ENCODE measurements around the gene CCDC194.

The CCDC194 gene

DNA sequence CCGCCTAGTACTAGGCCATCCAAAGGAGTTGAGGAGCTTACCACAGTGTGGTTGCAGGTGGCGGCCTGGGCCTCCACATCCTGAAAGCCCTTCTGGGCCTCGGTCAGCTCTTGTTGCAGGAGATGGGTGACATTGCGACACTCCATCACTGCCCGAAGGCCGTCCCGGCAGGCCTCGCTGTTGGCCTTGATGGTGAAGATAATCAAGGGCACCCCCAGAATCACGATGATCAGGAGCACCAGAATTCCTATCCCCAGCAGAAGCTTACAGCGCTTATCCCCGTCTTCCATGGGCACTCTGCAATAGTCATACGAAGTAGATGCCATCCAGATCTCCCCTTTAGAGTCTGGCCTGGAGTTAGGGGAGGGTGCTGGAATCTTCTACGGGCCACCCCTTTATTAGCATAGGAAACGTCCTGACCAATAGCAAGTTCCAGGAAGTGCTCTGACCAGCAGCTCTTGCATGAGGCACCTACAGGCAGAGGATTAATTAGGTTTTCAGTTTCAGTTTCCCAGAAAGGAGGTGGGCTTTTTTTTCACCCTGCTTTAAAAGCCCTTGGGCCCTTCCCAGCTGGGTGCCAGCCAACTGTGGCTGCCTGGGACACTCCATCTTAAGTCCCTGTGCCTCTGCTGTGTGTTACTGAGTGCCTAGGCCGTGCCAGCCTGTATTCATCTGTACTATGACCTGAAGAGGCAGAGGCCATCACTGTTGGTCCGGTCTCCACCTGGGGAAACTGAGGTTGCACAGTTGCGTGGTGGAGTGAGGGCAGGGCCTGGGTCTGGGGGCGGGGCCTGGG is 11.5 kb upstream of the CCDC194 start, which contains the start of gene BST2:
BST2 (minus strand) TSS at position 381 of the 796 bp plus-strand sequence; CDS start at position 326, 55 bp downstream.
- DNase-seq, result peak; percentile 35

DNA sequence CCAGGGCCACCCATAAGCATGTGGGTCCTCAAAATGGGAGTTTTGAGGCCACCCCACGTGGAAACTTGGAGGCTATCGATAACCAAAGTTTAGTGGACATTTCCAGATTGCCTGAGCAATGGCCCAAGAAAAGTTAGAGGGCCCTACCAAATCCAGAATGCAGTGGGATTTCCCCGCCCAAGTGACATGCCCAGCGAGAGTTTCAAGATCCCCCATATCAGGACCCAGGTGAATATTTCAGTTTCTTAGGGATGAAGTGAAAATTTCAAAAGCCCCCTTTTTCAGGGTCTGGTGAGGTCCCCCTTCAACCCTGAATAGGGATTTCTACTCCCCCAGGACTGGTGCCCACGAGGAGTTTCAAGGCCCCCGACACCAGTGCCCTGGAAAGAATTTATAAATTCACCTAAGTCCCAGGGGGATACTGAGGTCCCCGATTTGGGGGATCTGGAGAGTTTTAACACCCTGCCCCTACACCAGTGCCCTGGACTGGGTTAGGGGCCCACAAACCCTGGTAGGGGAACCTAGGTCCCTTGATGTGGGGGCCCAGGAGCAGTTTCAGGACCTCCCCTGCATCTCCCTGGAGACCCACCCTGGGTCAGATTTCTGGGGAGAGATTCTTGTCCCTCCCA is 10.7 kb upstream of the CCDC194 start:
- no peak for DNase-seq

GRCh38 chr19:17404015-17404414 is 10.0 kb upstream of the CCDC194 start:
- DNase-seq, result no peak

DNA sequence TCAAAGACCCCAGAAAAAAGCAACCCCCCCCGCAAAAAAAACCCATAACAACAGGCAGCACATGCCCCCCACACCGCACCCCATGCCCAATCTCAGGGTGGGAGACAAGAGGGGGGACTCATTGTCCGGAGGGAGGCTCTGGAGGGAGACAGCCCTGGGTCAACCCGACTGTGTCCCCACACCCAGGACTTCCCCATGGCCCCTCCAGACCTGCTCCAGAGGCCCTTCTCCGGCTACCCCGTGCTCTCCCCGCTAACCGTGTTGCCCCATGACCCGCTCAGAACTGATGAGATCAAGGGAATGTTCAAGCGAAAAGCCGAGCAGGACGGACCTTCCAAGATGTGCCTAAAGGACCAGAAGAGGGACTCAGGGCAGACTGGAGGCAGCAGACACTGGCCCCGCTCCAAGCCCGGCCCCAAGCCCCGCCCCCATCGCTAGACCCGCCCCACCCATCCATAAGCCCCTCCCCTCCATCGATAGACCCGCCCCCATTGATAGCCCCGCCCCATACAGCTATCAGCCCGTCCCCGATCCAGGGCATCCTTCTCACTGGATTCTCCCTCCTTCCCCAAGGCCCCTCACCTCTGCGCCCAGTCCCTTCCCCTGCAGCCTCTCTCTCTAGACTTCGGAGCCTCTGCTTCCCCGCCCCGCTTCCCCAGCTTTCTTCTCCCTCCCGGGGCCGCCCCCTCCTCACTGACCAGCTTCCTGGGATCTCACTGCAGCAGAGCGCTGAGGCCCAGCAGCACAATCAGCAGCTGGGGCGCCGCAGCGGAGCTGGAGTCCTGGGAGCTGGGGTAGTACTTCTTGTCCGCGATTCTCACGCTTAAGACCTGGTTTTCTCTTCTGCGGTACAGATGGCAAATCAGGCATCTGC is 9.2 kb upstream of the CCDC194 start:
- no peak for DNase-seq

- no peak for DNase-seq
Measured at GRCh38 chr19:17401628-17402027, 7.6 kb upstream of the CCDC194 start.

- DNase-seq, result no peak
Measured at GRCh38 chr19:17398902-17399527, 5.0 kb upstream of the CCDC194 start.

DNA sequence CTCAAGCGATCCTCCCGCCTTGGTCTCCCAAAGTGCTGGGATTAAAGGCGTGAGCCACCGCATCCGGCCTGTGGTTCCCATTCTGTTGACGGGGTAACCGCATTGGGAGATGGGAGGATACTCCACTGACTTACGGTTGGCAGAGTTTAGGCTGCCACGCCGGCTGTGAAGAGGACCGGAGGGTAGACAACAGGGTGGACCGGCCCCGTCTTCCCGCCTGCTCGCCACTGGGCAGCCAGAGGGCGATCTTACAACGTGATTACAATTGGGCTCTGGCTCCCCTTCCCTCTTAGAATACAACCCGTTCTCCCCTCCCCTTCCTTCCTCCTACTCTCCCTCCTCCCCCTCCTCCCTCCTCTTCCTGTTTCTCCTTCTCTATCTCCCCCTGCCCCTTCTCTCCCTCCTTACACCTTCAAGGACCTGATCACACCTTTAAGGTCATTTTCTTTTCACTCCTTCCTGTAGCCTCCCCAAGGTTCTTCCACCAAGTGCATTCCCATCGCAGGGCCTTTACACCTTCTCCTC is 957 bp upstream of the CCDC194 start:
- peak; percentile 36 for DNase-seq

DNA sequence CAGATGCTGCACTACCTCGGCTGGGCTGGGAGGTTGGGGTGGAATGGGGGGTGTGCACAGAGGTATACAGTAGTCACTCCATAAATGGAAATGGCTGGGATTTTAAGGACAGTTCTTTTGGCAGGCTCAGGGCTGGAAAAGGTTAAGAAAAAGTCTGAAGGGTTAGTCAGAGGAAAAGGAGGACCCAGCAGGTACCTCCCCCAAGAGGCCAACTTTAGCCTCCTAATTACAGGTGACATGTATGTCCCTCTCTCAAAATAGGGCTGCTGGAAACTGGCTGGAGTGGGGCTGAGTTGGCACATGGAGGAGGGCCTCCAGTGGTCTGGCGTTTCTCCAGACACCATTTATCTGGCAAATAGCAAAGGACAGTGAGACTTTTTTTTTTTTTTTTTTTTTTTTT is 994 bp downstream of the CCDC194 start:
- no peak for DNase-seq

DNA sequence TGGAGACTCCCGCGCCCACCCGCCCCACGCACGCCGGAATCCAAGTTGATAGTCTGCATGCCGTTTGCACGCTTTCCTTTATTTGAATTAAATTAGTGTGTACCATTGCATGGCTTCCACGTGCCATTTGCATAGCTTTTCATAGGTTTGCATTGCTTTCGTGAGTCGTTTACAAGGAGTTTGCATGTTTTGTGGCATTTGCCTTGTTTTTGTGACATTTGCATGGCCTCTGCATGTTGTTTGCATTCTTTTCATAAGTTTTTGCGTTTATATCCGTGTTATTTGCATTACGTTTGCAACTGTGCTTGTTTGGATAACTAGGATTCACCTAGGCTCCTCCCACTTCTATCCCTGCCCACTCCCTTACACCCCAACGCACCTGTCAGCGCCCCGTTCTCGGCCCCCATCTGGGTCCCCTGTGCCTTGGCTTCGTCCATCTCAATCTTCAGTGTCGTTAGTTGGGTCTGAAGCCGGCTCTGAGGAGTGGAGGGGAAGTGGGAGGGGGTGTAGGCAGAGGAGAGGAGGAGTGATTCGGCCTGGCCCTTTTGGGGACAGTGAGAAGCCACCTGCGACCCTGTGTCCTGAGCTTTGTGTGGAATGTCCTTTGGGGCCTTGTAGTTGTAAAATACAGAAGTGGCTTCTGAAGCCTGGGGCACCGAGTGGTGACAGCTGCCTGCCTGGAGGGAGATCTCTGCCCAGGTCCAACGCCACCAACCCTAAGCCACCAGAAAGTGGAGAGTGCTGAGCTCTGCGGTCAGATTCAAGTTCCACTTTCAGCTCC is 2.4 kb downstream of the CCDC194 start:
- no peak for DNase-seq

GRCh38 chr19:17390665-17391370 is 3.2 kb downstream of the CCDC194 start:
- peak; percentile 91 for DNase-seq

GRCh38 chr19:17389957-17390664 is 3.9 kb downstream of the CCDC194 start:
- no peak for DNase-seq

DNA sequence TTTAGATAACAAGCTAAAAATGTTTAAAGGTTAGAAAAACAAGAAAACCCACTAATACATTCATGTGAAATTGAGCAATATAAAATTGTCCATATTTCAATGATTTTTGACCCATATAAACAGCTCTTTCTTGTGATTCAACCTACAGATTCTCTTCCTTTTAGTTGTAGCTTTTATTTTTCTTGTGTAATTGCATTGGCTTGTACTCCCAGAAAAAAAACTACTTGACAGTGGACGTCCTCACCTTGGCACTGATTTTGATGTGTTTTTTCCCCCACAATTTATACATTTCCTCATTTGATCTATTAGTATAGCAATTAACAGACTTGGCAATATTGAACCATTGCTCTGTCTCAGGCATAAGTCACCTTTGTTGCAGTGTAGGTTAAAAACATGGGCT is 4.7 kb downstream of the CCDC194 start:
- DNase-seq, result no peak

GRCh38 chr19:17385878-17386611 is 8.0 kb downstream of the CCDC194 start:
- peak; percentile 55 for DNase-seq

GRCh38 chr19:17380426-17381138 is 13.4 kb downstream of the CCDC194 start:
- DNase-seq, result no peak

DNA sequence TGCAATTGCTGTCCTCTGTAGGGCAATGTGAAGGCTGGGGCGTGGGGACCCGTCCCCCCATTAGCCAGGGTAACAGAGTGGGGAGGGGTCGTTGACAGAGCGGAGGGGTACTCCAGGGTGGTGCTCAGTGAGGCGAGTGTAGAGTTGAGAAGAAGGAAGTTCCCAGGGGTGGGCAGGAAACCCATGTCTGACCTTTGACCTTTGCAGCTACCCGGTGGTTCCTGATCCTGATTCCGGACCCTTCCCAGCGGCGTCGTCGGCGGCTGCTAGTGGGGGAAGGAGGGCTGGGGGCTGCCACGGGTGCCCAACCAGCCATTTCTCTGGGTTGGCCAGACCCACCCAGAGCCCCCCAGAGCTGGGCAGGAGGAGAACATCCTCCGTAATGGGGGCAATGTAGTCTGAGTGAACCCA is 14.8 kb downstream of the CCDC194 start:
- no peak for DNase-seq

GRCh38 chr19:17378271-17378670 is 15.7 kb downstream of the CCDC194 start:
- no peak for DNase-seq

GRCh38 chr19:17376935-17377600 is 16.9 kb downstream of the CCDC194 start, which contains the start of gene PLVAP:
Gene PLVAP (minus strand): TSS chr19:17377342. CDS start chr19:17377288, 54 bp downstream.
- DNase-seq, result no peak

GRCh38 chr19:17370026-17370587 is 23.9 kb downstream of the CCDC194 start:
- peak; percentile 56 for DNase-seq

Measured in fibroblast of skin of abdomen (primary cell).